H1 (cell line): Measurements from ENCODE around the gene GALNT2. TPM values are rescaled to one million over a fixed set of nuclear protein-coding genes. Genes with fewer than 3 reads are reported as not detected.

Experiments
- CTCF ChIA-PET: fragments of 300-600 bp; sonication (Branson Sonifier 250); formaldehyde crosslinking; loops from one replicate; lab custom pipeline; 2021; ENCODE audit not compliant: partially characterized antibody; lab: Charles Lee
- POLR2A ChIA-PET: fragments of 300-600 bp; sonication (Branson Sonifier 250); formaldehyde crosslinking; loops from one replicate; lab custom pipeline; 2021; ENCODE audit warnings: inconsistent platforms; ENCODE audit not compliant: partially characterized antibody; lab: Charles Lee
- DNase-seq, 2 experiments: peaks; one replicate each; pipeline versions ENCODE4 v3.0.0 to v3.0.0-alpha.2; 2010 to 2022; ENCODE audit warnings: low spot score in 2 of 2, low read depth in 1 of 2, mixed read lengths in 1 of 2
- FAIRE-seq: peaks from 2 replicates; lab custom pipeline; 2011; peaks lifted over from hg19 to GRCh38; lab: Jason Lieb, UNC
- H2AFZ ChIP-seq: 2 replicates; pipeline ENCODE4 v1.8.1; 2012; ENCODE audit warnings: low read length, inconsistent platforms
- H2AK5ac ChIP-seq: 2 replicates; pipeline ENCODE4 v1.6.1; 2013; ENCODE audit warnings: low read depth, low read length
- H2BK120ac ChIP-seq: replicated peaks from 2 replicates; pipeline ENCODE3; 2013; ENCODE audit warnings: low read depth, low read length, inconsistent platforms
- H2BK12ac ChIP-seq: 2 replicates; pipeline ENCODE4 v1.6.1; 2013; ENCODE audit warnings: low read depth, low read length
- H2BK15ac ChIP-seq: 2 replicates; pipeline ENCODE4 v1.6.1; 2013; ENCODE audit warnings: low read length
- H2BK20ac ChIP-seq: 2 replicates; pipeline ENCODE4 v1.6.1; 2013; ENCODE audit warnings: low read length
- H2BK5ac ChIP-seq: 2 replicates; pipeline ENCODE4 v1.6.1; 2013; ENCODE audit warnings: low read depth, low read length
- H3K14ac ChIP-seq: 2 replicates; pipeline ENCODE4 v1.6.1; 2013; ENCODE audit warnings: inconsistent platforms; ENCODE audit not compliant: insufficient read length
- H3K18ac ChIP-seq: 2 replicates; pipeline ENCODE4 v1.6.1; 2013; ENCODE audit warnings: low read length; ENCODE audit errors: extremely low read depth
- H3K23ac ChIP-seq: 2 replicates; pipeline ENCODE4 v1.6.1; 2013; ENCODE audit warnings: inconsistent platforms; ENCODE audit not compliant: insufficient read length
- H3K23me2 ChIP-seq: 2 replicates; pipeline ENCODE4 v1.6.1; 2013; ENCODE audit warnings: low read depth, low read length
- H3K27ac ChIP-seq: 2 replicates; pipeline ENCODE4 v1.6.1; 2011; ENCODE audit warnings: low read depth, low read length, inconsistent platforms
- H3K27me3 ChIP-seq, 4 experiments: replicated peaks in 1 of 4; 1 replicate in 1 of 4; 2 replicates in 3 of 4; pipeline versions ENCODE4 v1.6.1 to v1.8.1; 2011 to 2013; ENCODE audit warnings: low read length in 3 of 4, mild to moderate bottlenecking in 3 of 4, inconsistent platforms in 2 of 4, mixed read lengths in 2 of 4, moderate library complexity in 1 of 4; ENCODE audit not compliant: control insufficient read depth in 3 of 4, insufficient read depth in 3 of 4; ENCODE audit errors: extremely low read depth in 1 of 4
- H3K36me3 ChIP-seq, 4 experiments: 2 replicates each; pipeline versions ENCODE4 v1.6.1 to v1.8.1; 2011 to 2013; ENCODE audit warnings: mild to moderate bottlenecking in 4 of 4, low read length in 3 of 4, moderate library complexity in 2 of 4, control low read depth in 1 of 4, inconsistent platforms in 1 of 4; ENCODE audit not compliant: insufficient read depth in 4 of 4, control insufficient read depth in 2 of 4
- H3K4ac ChIP-seq: replicated peaks from 2 replicates; pipeline ENCODE3; 2013; ENCODE audit warnings: low read length, low read depth, mixed read lengths, inconsistent platforms; ENCODE audit not compliant: insufficient read length
- H3K4me1 ChIP-seq, 4 experiments: replicated peaks in 1 of 4; 1 replicate in 1 of 4; 2 replicates in 3 of 4; pipeline versions ENCODE4 v1.6.1 to v1.8.1; 2011 to 2013; ENCODE audit warnings: low read length in 3 of 4, inconsistent platforms in 2 of 4, mixed read lengths in 1 of 4; ENCODE audit not compliant: insufficient read depth in 4 of 4, control insufficient read depth in 3 of 4
- H3K4me2 ChIP-seq, 2 experiments: 2 replicates each; pipeline versions ENCODE4 v1.6.1 to v1.8.1; 2011 to 2013; ENCODE audit warnings: low read depth in 2 of 2, low read length in 2 of 2, control low read depth in 1 of 2, inconsistent platforms in 1 of 2, mild to moderate bottlenecking in 1 of 2; ENCODE audit not compliant: insufficient read depth in 1 of 2
- H3K4me3 ChIP-seq, 4 experiments: fragments of 200-600, 300-600 bp in 1 of 4; sonication (generic), shearing (Covaris generic), sonication (Bioruptor Twin) in 1 of 4; 2 replicates each; pipeline versions ENCODE4 v1.5.1 to v1.8.1; 2011 to 2016; ENCODE audit warnings: low read length in 4 of 4, low read depth in 3 of 4, control low read depth in 2 of 4, inconsistent platforms in 2 of 4, mild to moderate bottlenecking in 2 of 4, mixed read lengths in 1 of 4, moderate library complexity in 1 of 4; ENCODE audit not compliant: insufficient read depth in 2 of 4; ENCODE audit errors: extremely low read depth in 1 of 4
- H3K56ac ChIP-seq: replicated peaks from 2 replicates; pipeline ENCODE3; 2013; ENCODE audit warnings: low read depth, mild to moderate bottlenecking, mixed read lengths, low read length, inconsistent platforms; ENCODE audit not compliant: insufficient read length
- H3K79me1 ChIP-seq: 2 replicates; pipeline ENCODE4 v1.6.1; 2013; ENCODE audit warnings: low read depth, low read length, control low read depth
- H3K79me2 ChIP-seq, 2 experiments: 2 replicates each; pipeline versions ENCODE4 v1.6.1 to v1.8.1; 2012 to 2013; ENCODE audit warnings: low read length in 2 of 2, mild to moderate bottlenecking in 2 of 2, inconsistent platforms in 1 of 2; ENCODE audit not compliant: insufficient read depth in 2 of 2, control insufficient read depth in 1 of 2
- H3K9ac ChIP-seq, 4 experiments: replicated peaks in 1 of 4; 1 replicate in 1 of 4; 2 replicates in 3 of 4; pipeline versions ENCODE4 v1.6.1 to v1.8.1; 2011 to 2013; ENCODE audit warnings: low read depth in 3 of 4, low read length in 3 of 4, control low read depth in 2 of 4, mild to moderate bottlenecking in 2 of 4, moderate library complexity in 2 of 4, inconsistent platforms in 1 of 4; ENCODE audit errors: extremely low read depth in 1 of 4
- H3K9me3 ChIP-seq, 2 experiments: 2 replicates each; pipeline versions ENCODE4 v1.6.1 to v1.8.1; 2012 to 2013; ENCODE audit warnings: mild to moderate bottlenecking in 2 of 2, moderate library complexity in 2 of 2, control low read depth in 1 of 2, inconsistent platforms in 1 of 2, low read depth in 1 of 2, low read length in 1 of 2, mixed read lengths in 1 of 2; ENCODE audit not compliant: insufficient read depth in 2 of 2
- H4K20me1 ChIP-seq, 2 experiments: replicated peaks in 1 of 2; 2 replicates each; pipeline versions ENCODE3 to v1.8.1; 2011 to 2013; ENCODE audit warnings: inconsistent platforms in 2 of 2, low read length in 2 of 2, mild to moderate bottlenecking in 1 of 2; ENCODE audit not compliant: insufficient read depth in 2 of 2, control insufficient read depth in 1 of 2
- H4K5ac ChIP-seq: 2 replicates; pipeline ENCODE4 v1.6.1; 2013; ENCODE audit warnings: low read length, low read depth, mixed read lengths, inconsistent platforms; ENCODE audit not compliant: insufficient read length
- H4K8ac ChIP-seq: 2 replicates; pipeline ENCODE4 v1.8.0; 2013; ENCODE audit warnings: mild to moderate bottlenecking, moderate library complexity, low read length, inconsistent platforms; ENCODE audit not compliant: insufficient read depth; ENCODE audit errors: extremely low read depth
- H4K91ac ChIP-seq: replicated peaks from 2 replicates; pipeline ENCODE3; 2013; ENCODE audit warnings: low read length, mixed read lengths, inconsistent platforms; ENCODE audit not compliant: insufficient read length
- CTBP2 ChIP-seq: IDR thresholded peaks from 2 replicates; pipeline ENCODE4 v1.7.0; 2011; ENCODE audit warnings: borderline replicate concordance, mild to moderate bottlenecking, moderate library complexity, mixed read lengths, low read length; ENCODE audit not compliant: insufficient read depth, insufficient read length
- EZH2 ChIP-seq: fragments of 200-600 bp; sonication (generic); IDR thresholded peaks from 2 replicates; pipeline ENCODE4 v1.7.1; 2012; ENCODE audit warnings: low read depth, mild to moderate bottlenecking, moderate library complexity, low read length, inconsistent platforms; ENCODE audit not compliant: severe bottlenecking
- SIX5 ChIP-seq: IDR thresholded peaks from 2 replicates; pipeline ENCODE4 v1.6.1; 2011; ENCODE audit warnings: mild to moderate bottlenecking, low read depth, low read length
- WGBS, 2 experiments: shearing (Covaris generic) in 1 of 2; methylation state at CpG; one replicate each; pipeline versions ENCODE4 v1.1.6 to v1.1.7; 2013 to 2015; ENCODE audit warnings: low lambda C conversion rate in 2 of 2, mixed read lengths in 2 of 2, inconsistent platforms in 1 of 2, low coverage in 1 of 2, missing lambda C conversion rate in 1 of 2; ENCODE audit not compliant: insufficient replicate concordance in 2 of 2, insufficient coverage in 1 of 2, insufficient read length in 1 of 2; ENCODE audit errors: extremely low coverage in 1 of 2, missing lambda C conversion rate in 1 of 2; 5-methylcytosine and 5-hydroxymethylcytosine counted together
- polyA plus RNA-seq, 7 experiments: library from polyadenylated mRNA; depleted of rRNA in 3 of 7; stranded (reverse) in 5 of 7; unstranded in 2 of 7; fragments of >200 nt in 5 of 7; fragments of 200-250 nt in 2 of 7; gene quantifications; 1 replicate in 5 of 7; 2 replicates in 1 of 7; 4 replicates in 1 of 7; pipeline versions ENCODE4 v1.2.1 to v1.2.3, GENCODE V29; 2011 to 2013; ENCODE audit warnings: missing spikeins in 2 of 7, mixed read lengths in 2 of 7
- total RNA-seq: library from RNA; stranded (reverse); fragmentation: NEBNext Ultra II Directional; extraction: Animal tissue kit (Norgen Biotek cat#: 25700); gene quantifications from 2 replicates; pipeline ENCODE4 v1.2.1, GENCODE V29; 2021
- TF ChIP-seq, protein P1 (sequence below), 3 experiments: IDR thresholded peaks; 1 replicate in 2 of 3; 2 replicates in 1 of 3; pipeline versions ENCODE4 v1.5.1 to v1.6.1; 2011; ENCODE audit warnings: low read length in 3 of 3, mild to moderate bottlenecking in 3 of 3, inconsistent platforms in 2 of 3, low read depth in 1 of 3, moderate library complexity in 1 of 3; ENCODE audit not compliant: insufficient read depth in 1 of 3; ENCODE audit errors: control extremely low read depth in 1 of 3

GALNT2 gene
- total and polyA plus RNA-seq, 2 of the 8 experiments (the other 6 are each of a cell fraction or from before 2014, with no cell fraction given), result 34.5 to 75.3 TPM

DNA sequence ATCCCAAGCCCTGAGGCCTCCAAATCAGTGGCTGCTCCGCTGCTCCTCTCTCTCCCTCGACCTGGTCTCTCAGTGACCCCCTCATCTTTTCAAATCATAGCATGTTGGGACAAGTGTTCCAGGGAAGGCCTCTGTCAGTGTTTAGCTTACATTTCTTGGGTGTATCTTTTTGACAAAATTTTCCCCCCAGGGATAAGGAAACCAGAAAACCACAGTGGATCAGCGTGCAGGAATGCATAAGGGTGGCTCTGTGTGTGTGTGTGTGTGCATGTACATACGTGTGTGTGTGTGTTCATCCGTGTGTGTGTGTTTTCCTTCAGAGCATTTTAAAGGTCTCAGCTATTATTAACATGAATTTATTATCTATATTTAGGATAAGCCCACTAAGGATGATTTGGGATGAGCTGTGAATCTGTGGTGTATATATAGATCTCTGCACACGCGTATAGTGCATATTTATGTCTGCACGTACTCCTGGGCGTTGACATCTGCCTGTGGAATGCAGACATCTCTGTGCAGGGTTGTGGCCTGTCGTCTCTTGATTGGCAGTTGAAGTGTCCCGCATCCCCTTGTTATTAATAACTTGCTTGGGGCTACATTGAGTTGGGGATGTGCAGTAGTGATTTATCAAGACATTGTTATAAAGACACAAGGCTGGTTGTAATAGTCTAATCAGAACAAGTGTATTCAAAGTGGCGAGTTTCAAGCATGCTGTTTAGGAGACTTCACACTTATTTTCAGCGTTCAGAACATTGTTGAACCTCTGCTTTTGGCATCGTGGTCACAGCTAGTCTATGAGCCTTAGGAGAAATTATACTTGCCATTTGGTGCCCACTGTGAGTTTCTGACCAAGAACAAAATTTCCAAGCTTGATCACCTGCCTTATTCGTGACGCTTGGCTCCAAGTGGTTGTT, 55.6 kb downstream of the GALNT2 start:
- no peak overlapping the region for H3K23ac ChIP-seq
- ChIA-PET POLR2A (interaction anchor here (1.7 kb wide), 1 partner anchor 20 kb away, joined by 3 read pairs; no protein-coding TSS in a partner anchor), CTCF (interaction anchor here (0.8 to 5.7 kb wide), 10 partner anchors 9 to 244 kb away, joined by 3 to 79 read pairs (median 4); no protein-coding TSS in a partner anchor)
- no peak overlapping the region for H2AFZ ChIP-seq
- no peak overlapping the region for H3K4me2 ChIP-seq
- no peak overlapping the region for H3K4ac ChIP-seq
- H3K18ac ChIP-seq, result no peak overlapping the region
- no peak overlapping the region for H2BK5ac ChIP-seq
- no peaks in the 10 kb centered on the region; a peak in 1 of 7 replicates for H3K27me3 ChIP-seq
- H4K91ac ChIP-seq, result no peak overlapping the region
- H2AK5ac ChIP-seq, result no peak overlapping the region
- no peak overlapping the region for H3K14ac ChIP-seq
- DNase-seq (no peak), FAIRE-seq (no peak)
- TF ChIP-seq EZH2, result no peak
- TF ChIP-seq, protein P1, sequence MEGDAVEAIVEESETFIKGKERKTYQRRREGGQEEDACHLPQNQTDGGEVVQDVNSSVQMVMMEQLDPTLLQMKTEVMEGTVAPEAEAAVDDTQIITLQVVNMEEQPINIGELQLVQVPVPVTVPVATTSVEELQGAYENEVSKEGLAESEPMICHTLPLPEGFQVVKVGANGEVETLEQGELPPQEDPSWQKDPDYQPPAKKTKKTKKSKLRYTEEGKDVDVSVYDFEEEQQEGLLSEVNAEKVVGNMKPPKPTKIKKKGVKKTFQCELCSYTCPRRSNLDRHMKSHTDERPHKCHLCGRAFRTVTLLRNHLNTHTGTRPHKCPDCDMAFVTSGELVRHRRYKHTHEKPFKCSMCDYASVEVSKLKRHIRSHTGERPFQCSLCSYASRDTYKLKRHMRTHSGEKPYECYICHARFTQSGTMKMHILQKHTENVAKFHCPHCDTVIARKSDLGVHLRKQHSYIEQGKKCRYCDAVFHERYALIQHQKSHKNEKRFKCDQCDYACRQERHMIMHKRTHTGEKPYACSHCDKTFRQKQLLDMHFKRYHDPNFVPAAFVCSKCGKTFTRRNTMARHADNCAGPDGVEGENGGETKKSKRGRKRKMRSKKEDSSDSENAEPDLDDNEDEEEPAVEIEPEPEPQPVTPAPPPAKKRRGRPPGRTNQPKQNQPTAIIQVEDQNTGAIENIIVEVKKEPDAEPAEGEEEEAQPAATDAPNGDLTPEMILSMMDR (IDR thresholded peaks at IDR 0.05; ENCODE audit: control extremely low read depth in 1 of 3, insufficient read depth in 1 of 3, low read depth in 1 of 3, low read length in 3 of 3), result no peak
- TF ChIP-seq SIX5, result no peak
- TF ChIP-seq CTBP2, result no peak
- WGBS, 2 experiments, result 93% methylated on average over 16 of the region's 16 CpGs; no CpG with 5 or more reads in 1 of the 2 experiments
- H4K20me1 ChIP-seq, result peaks cover 0 to 8% of the 10 kb centered on the region in 2 experiments
- no peak overlapping the region for H3K9ac ChIP-seq
- no peak overlapping the region for H4K8ac ChIP-seq
- H3K79me1 ChIP-seq, result peaks cover 9% of the 10 kb centered on the region; the same call in 1 of the 2 replicates
- H3K23me2 ChIP-seq, result no peaks in the 10 kb centered on the region
- no peaks in the 10 kb centered on the region for H3K36me3 ChIP-seq
- no peak overlapping the region for H3K56ac ChIP-seq
- no peak overlapping the region for H2BK15ac ChIP-seq
- H2BK20ac ChIP-seq, result no peak overlapping the region
- no peak overlapping the region for H2BK120ac ChIP-seq
- H3K9me3 ChIP-seq, result no peaks in the 10 kb centered on the region
- no peak overlapping the region for H3K27ac ChIP-seq
- no peak overlapping the region for H4K5ac ChIP-seq
- H3K4me3 ChIP-seq, result no peak overlapping the region
- H3K4me1 ChIP-seq, result peaks cover 7 to 17% (median 12%) of the 10 kb centered on the region in 4 experiments
- no peak overlapping the region; the same call in 1 of the 2 replicates for H2BK12ac ChIP-seq
- peaks cover 7 to 81% of the 10 kb centered on the region in 2 experiments; a peak in 3 of 4 replicates for H3K79me2 ChIP-seq
